ENCODE measurements around the gene LOXHD1. TPM values are rescaled to one million over a fixed set of nuclear protein-coding genes. Genes with fewer than 3 reads are reported as not detected.

LOXHD1 gene
- total and polyA plus RNA-seq, 2 of the 13 experiments (the other 11 are each of a cell fraction or from before 2014, with no cell fraction given) = not detected

- ATAC-seq = no peak
- H3K4me1 ChIP-seq (ENCODE audit: insufficient read depth, low read length) = no peaks in the 10 kb centered on the region
- H3K27ac ChIP-seq (ENCODE audit: extremely low read length, insufficient read depth, low read length) = no peak overlapping the region
- ChIA-PET POLR2A (no interaction called here), CTCF (ENCODE audit: low intra/inter-chr PET ratio, low total read pairs) (no interaction called here)
- H3K9ac ChIP-seq (ENCODE audit: insufficient read depth, low read depth, low read length) = no peak overlapping the region
- H2AFZ ChIP-seq (ENCODE audit: low read length) = no peak overlapping the region
- H4K20me1 ChIP-seq (ENCODE audit: insufficient read depth, low read length) = no peaks in the 10 kb centered on the region
- 10% methylated on average over 6 of the region's 6 CpGs for WGBS (ENCODE audit: low lambda C conversion rate)
- BruUV-seq (replicated peaks) = no TSS peak
- no peak for DNase-seq (ENCODE audit: low spot score)
- H3K4me3 ChIP-seq (replicated peaks in 1 of 3; ENCODE audit: insufficient read depth in 1 of 3, low read depth in 2 of 3, low read length in 3 of 3) = no peak overlapping the region
- no peak overlapping the region for H3K4me2 ChIP-seq (ENCODE audit: low read depth, low read length)
- H3K36me3 ChIP-seq (replicated peaks in 1 of 2; ENCODE audit: control insufficient read depth in 1 of 2, insufficient read depth in 2 of 2, low read length in 2 of 2) = no peaks in the 10 kb centered on the region
- intact Hi-C loops (cut with micrococcal nuclease; ENCODE audit: unreplicated experiment) (no loop called here), in situ Hi-C loops (cut with HindIII; ENCODE audit: extremely low pct_ligation_motif_present, low pct_unique_long_range_greater_than_20kb) (no loop called here)
- no peaks in the 10 kb centered on the region for H3K79me2 ChIP-seq (ENCODE audit: insufficient read depth, low read length)
- no peaks in the 10 kb centered on the region for H3K9me3 ChIP-seq (ENCODE audit: low read length)
- peaks cover 2 to 12% of the 10 kb centered on the region in 2 experiments; a peak in 2 of 5 replicates for H3K27me3 ChIP-seq (ENCODE audit: control insufficient read depth in 1 of 2, insufficient read depth in 2 of 2, low read length in 2 of 2)
- TF ChIP-seq MLX (CRISPR knock-in tag; IDR thresholded peaks at IDR 0.05) (no peak), NFAT5 (CRISPR knock-in tag; IDR thresholded peaks at IDR 0.05) (no peak), ATM (IDR thresholded peaks at IDR 0.05; ENCODE audit: borderline replicate concordance) (no peak), U2AF2 (IDR thresholded peaks at IDR 0.05; ENCODE audit: low read depth, low read length) (no peak), U2AF1 (optimal IDR thresholded peaks at IDR 0.05; ENCODE audit: low read depth, low read length) (no peak), CREM (IDR thresholded peaks at IDR 0.05) (no peak), CREM (CRISPR knock-in tag; IDR thresholded peaks at IDR 0.05) (no peak), MTA3 (CRISPR knock-in tag; IDR thresholded peaks at IDR 0.05) (no peak), ZNF580 (CRISPR knock-in tag; IDR thresholded peaks at IDR 0.05; ENCODE audit: borderline replicate concordance, low read depth) (no peak), HNF1A (IDR thresholded peaks at IDR 0.05; ENCODE audit: low read depth) (no peak), HNF1A (CRISPR knock-in tag; IDR thresholded peaks at IDR 0.05; ENCODE audit: borderline replicate concordance) (no peak), ZNF275 (CRISPR knock-in tag; IDR thresholded peaks at IDR 0.05; ENCODE audit: borderline replicate concordance) (no peak), SIN3A (IDR thresholded peaks at IDR 0.05; ENCODE audit: borderline replicate concordance, low read depth, low read length) (no peak), ZNF780A (CRISPR knock-in tag; IDR thresholded peaks at IDR 0.05) (no peak), ZNF33B (CRISPR knock-in tag; IDR thresholded peaks at IDR 0.05) (no peak)
- no peak for FAIRE-seq
Observed at GRCh38 chr18:46510386-46510785, 146.6 kb downstream of the LOXHD1 start.
